Coronary artery (tissue), 2 donors: ENCODE measurements around the gene CCBE1.
"Not testable (repeated sequence)": the region's sequence is repeated elsewhere in the genome, so short reads cannot be mapped to it uniquely, and the experiment has no call there.

Source experiments
- DNase-seq: peaks from one replicate; pipeline ENCODE4 v3.0.0-alpha.2; 2017; ENCODE audit warnings: low spot score
- H3K27ac ChIP-seq, 2 donors: fragments of 200-600 bp; sonication (generic); one replicate each; pipeline ENCODE4 v1.5.1; 2016 to 2019
- H3K4me3 ChIP-seq: fragments of 200-600 bp; sonication (generic); 2 replicates; pipeline ENCODE4 v1.5.1; 2016; ENCODE audit warnings: mild to moderate bottlenecking, moderate library complexity
- TF ChIP-seq, protein P1 (sequence below): fragments of 200-600 bp; sonication (generic); IDR thresholded peaks from one replicate; pipeline ENCODE4 v1.5.1; 2019; ENCODE audit warnings: antibody characterized with exemption

The CCBE1 gene

DNA sequence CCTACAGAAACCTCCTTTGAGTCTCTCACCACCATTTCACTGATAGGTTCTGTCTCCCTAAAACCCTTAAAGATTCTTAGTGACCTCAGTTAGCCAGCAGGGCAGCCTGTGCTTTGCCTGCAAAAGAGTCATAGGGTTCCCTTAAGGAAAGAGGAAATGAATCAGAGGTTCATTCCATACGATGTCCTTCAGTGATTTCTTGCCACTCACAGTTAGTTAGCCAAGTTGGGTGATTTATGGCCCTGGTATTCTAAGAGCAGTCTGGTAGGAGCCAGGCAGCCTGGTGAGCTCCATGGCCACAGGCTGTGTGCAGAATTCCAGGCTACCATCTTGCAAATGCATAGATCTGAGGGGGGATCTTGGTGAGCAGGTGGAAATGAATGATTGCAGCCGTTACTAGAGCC is 18.7 kb upstream of the CCBE1 start:
- H3K27ac ChIP-seq, result no peak overlapping the region
- TF ChIP-seq, protein P1, sequence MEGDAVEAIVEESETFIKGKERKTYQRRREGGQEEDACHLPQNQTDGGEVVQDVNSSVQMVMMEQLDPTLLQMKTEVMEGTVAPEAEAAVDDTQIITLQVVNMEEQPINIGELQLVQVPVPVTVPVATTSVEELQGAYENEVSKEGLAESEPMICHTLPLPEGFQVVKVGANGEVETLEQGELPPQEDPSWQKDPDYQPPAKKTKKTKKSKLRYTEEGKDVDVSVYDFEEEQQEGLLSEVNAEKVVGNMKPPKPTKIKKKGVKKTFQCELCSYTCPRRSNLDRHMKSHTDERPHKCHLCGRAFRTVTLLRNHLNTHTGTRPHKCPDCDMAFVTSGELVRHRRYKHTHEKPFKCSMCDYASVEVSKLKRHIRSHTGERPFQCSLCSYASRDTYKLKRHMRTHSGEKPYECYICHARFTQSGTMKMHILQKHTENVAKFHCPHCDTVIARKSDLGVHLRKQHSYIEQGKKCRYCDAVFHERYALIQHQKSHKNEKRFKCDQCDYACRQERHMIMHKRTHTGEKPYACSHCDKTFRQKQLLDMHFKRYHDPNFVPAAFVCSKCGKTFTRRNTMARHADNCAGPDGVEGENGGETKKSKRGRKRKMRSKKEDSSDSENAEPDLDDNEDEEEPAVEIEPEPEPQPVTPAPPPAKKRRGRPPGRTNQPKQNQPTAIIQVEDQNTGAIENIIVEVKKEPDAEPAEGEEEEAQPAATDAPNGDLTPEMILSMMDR, result no peak
- DNase-seq, result no peak
- no peak overlapping the region for H3K4me3 ChIP-seq

DNA sequence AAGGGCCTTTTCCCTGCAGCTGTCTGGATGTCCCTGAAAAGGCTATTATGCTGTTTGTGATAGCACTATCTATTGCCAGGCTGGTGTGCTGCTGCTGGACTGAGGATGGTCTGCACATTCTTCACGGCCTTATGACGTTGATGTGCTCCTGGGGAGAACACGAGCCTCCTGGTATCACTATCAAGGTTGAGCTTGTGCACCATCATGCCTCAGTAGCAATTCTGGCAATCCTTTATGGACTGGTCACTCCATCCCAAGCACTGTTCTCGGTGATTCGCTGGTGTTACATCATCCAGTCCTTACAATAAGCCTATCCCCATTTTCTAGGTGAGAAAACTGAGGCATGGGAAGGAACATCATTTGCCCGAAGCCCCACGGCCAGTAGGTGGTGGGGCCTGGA is 18.2 kb upstream of the CCBE1 start:
- DNase-seq, result no peak
- Histone ChIP-seq H3K4me3 (no peak overlapping the region), H3K27ac (no peak overlapping the region)
- TF ChIP-seq, protein P1, result no peak

DNA sequence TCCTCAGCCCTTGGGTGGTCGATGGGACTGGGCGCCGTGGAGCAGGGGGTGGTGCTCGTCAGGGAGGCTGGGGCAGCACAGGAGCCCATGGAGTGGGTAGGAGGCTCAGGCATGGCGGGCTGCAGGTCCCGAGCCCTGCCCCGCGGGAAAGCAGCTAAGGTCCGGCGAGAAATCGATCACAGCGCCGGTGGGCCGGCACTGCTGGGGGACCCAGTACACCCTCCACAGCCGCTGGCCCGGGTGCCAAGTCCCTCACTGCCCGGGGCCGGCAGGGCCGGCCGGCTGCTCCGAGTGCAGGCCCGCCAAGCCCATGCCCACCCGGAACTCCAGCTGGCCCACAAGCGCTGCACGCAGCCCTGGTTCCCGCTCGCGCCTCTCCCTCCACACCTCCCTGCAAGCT is 16.9 kb upstream of the CCBE1 start:
- H3K4me3 ChIP-seq, DNase-seq, H3K27ac ChIP-seq: not testable (repeated sequence)

GRCh38 chr18:59712311-59712710 is 15.1 kb upstream of the CCBE1 start:
- TF ChIP-seq, protein P1, result no peak
- DNase-seq, result no peak
- Histone ChIP-seq H3K4me3 (no peak overlapping the region), H3K27ac (no peak overlapping the region)

- no peak for DNase-seq
- H3K27ac ChIP-seq, result no peak overlapping the region
- TF ChIP-seq, protein P1, result no peak
- H3K4me3 ChIP-seq, result no peak overlapping the region
These were observed 11.8 kb upstream of the CCBE1 start for GRCh38 chr18:59708988-59709387.

DNA sequence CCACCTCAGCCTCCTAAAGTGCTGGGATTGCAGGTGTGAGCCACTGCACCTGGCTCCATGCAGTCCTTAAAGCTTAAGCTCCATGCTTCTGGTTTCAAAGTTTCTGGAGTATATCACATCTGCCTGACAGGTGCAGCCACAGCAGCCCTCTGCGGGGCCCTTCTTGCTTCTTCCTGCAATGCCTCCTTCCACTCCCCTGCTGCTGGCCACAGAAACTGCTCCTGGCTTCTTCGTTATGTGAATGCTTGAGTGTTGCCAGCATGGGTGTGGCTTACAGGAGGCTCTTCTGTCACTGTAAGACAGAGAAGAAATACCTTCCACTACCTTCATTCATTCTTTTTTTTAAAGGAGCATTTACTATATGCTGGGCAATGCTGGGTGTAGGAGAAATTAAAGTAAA is 10.1 kb upstream of the CCBE1 start:
- H3K4me3 ChIP-seq, result no peak overlapping the region
- DNase-seq, result no peak
- H3K27ac ChIP-seq, result no peak overlapping the region
- TF ChIP-seq, protein P1, result no peak

DNA sequence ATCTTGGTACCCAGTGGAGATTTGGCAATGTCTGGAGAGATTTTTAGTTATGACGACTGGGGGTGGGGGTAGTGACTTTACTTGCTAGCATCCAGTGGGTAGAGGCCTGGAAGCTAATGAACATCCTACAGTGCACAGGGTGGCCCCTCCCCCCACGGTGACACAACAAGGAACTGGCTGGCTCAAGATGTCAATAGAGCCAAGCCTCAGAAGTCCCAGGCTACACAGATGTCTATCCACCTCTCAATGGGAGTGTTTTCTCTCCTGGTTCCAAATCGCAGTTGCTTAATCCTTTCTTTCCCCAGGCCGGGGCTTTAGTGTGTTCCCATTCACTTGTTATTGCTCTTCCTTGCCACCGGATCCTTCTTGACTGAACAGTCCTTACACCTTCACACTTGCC is 9.3 kb upstream of the CCBE1 start:
- TF ChIP-seq, protein P1, result no peak
- DNase-seq, result no peak
- no peak overlapping the region for H3K4me3 ChIP-seq

DNA sequence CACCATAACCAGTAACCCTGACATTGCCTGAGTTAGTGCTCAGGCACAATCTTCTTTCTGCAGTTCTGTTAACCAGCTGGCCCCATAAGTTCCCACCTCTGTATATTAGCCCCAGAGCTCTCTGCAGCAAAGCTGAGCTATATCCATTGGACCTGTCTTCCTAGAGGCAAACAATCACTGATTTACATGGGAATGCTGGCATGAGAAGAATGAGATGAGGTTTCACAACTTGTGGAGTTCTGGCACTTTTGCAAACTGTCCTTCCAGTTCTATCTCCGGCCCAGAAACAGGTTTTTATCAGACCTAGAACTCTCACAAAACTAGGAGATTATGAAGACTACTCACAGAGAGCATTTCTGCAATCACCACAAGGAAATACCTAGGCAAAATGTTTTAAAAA is 7.9 kb upstream of the CCBE1 start:
- Histone ChIP-seq H3K4me3 (no peak overlapping the region), H3K27ac (no peak overlapping the region)
- TF ChIP-seq, protein P1, result no peak
- DNase-seq, result no peak

More for the DNA sequence above, 9.3 kb upstream of the CCBE1 start:
- no peak overlapping the region for H3K27ac ChIP-seq
